Loucy (cell line): ENCODE results near the gene COG3.

Source experiments
- H2AFZ ChIP-seq: fragments of 200-600 bp; sonication (generic); 2 replicates; pipeline ENCODE4 v1.6.0; 2016; ENCODE audit warnings: antibody characterized with exemption, mild to moderate bottlenecking, low read length, moderate library complexity
- H3F3A ChIP-seq: fragments of 200-600 bp; 2 replicates; pipeline ENCODE4 v1.6.0; 2016; ENCODE audit warnings: antibody characterized with exemption, low read depth, mild to moderate bottlenecking
- H3K27me3 ChIP-seq: fragments of 200-600 bp; sonication (generic); 2 replicates; pipeline ENCODE4 v1.6.1; 2014; ENCODE audit warnings: low read length, mild to moderate bottlenecking; ENCODE audit not compliant: insufficient read depth, poor library complexity, severe bottlenecking
- H3K36me3 ChIP-seq: fragments of 200-600 bp; sonication (generic); 2 replicates; pipeline ENCODE4 v1.6.1; 2016; ENCODE audit warnings: low read length; ENCODE audit not compliant: insufficient read depth
- H3K4me1 ChIP-seq: fragments of 200-600 bp; sonication (generic); 2 replicates; pipeline ENCODE4 v1.5.1; 2014; ENCODE audit warnings: low read length, mild to moderate bottlenecking; ENCODE audit not compliant: insufficient read depth, poor library complexity, severe bottlenecking
- H3K4me2 ChIP-seq: fragments of 200-600 bp; sonication (generic); 2 replicates; pipeline ENCODE4 v1.6.0; 2014; ENCODE audit warnings: antibody characterized with exemption, low read length, low read depth, mild to moderate bottlenecking; ENCODE audit not compliant: poor library complexity, severe bottlenecking
- H3K4me3 ChIP-seq: fragments of 200-600 bp; sonication (generic); 2 replicates; pipeline ENCODE4 v1.5.1; 2014; ENCODE audit warnings: low read length, mild to moderate bottlenecking, mixed read lengths; ENCODE audit not compliant: poor library complexity, severe bottlenecking
- H3K79me2 ChIP-seq: fragments of 200-600 bp; sonication (generic); 2 replicates; pipeline ENCODE4 v1.6.1; 2014; ENCODE audit warnings: low read length; ENCODE audit not compliant: insufficient read depth
- H3K9ac ChIP-seq: fragments of 200-600 bp; sonication (generic); 2 replicates; pipeline ENCODE4 v1.6.0; 2014; ENCODE audit warnings: mild to moderate bottlenecking, low read depth, low read length, moderate library complexity; ENCODE audit not compliant: poor library complexity, severe bottlenecking
- H3K9me2 ChIP-seq: fragments of 200-600 bp; sonication (generic); replicated peaks from 2 replicates; pipeline ENCODE4 v1.6.1; 2016; ENCODE audit warnings: low read depth, low read length, mixed read lengths
- H3K9me3 ChIP-seq: fragments of 200-600 bp; sonication (generic); 2 replicates; pipeline ENCODE4 v1.6.1; 2014; ENCODE audit warnings: mild to moderate bottlenecking, antibody characterized with exemption, low read length, low read depth; ENCODE audit not compliant: insufficient read depth
- H4K20me1 ChIP-seq: fragments of 200-600 bp; sonication (generic); 2 replicates; pipeline ENCODE4 v1.6.0; 2014; ENCODE audit warnings: antibody characterized with exemption, low read length, mild to moderate bottlenecking; ENCODE audit not compliant: insufficient read depth, poor library complexity, severe bottlenecking
- CTCF ChIP-seq: fragments of 200-600 bp; sonication (generic); conservative IDR thresholded peaks from 2 replicates; pipeline ENCODE4 v1.5.1; 2014; ENCODE audit warnings: mild to moderate bottlenecking, antibody characterized with exemption, low read length
- EZH2phosphoT487 ChIP-seq: fragments of 200-600 bp; IDR thresholded peaks from 2 replicates; pipeline ENCODE4 v1.6.1; 2018; ENCODE audit warnings: antibody characterized with exemption, mild to moderate bottlenecking, moderate library complexity, borderline replicate concordance

Gene COG3

GRCh38 chr13:45575830-45576180 lies 111.1 kb downstream of the COG3 start:
- TF ChIP-seq CTCF (no peak), EZH2phosphoT487 (no peak)
- Histone ChIP-seq H3K4me3 (no peak overlapping the region), H3K4me1 (no peaks in the 10 kb centered on the region), H3K27me3 (no peaks in the 10 kb centered on the region), H3K79me2 (no peaks in the 10 kb centered on the region), H3K9me3 (no peaks in the 10 kb centered on the region), H4K20me1 (no peaks in the 10 kb centered on the region), H3K4me2 (no peak overlapping the region), H2AFZ (no peak overlapping the region), H3F3A (no peaks in the 10 kb centered on the region), H3K36me3 (no peaks in the 10 kb centered on the region), H3K9ac (no peak overlapping the region), H3K9me2 (no peaks in the 10 kb centered on the region)

GRCh38 chr13:45576466-45576865 lies 111.7 kb downstream of the COG3 start:
- Histone ChIP-seq H3K27me3 (no peaks in the 10 kb centered on the region), H3F3A (no peaks in the 10 kb centered on the region), H3K9me2 (no peaks in the 10 kb centered on the region), H3K4me2 (no peak overlapping the region), H3K9me3 (no peaks in the 10 kb centered on the region), H3K9ac (no peak overlapping the region), H4K20me1 (no peaks in the 10 kb centered on the region), H3K4me3 (no peak overlapping the region), H3K36me3 (no peaks in the 10 kb centered on the region), H2AFZ (no peak overlapping the region), H3K79me2 (no peaks in the 10 kb centered on the region), H3K4me1 (no peaks in the 10 kb centered on the region)
- TF ChIP-seq CTCF (no peak), EZH2phosphoT487 (no peak)

DNA sequence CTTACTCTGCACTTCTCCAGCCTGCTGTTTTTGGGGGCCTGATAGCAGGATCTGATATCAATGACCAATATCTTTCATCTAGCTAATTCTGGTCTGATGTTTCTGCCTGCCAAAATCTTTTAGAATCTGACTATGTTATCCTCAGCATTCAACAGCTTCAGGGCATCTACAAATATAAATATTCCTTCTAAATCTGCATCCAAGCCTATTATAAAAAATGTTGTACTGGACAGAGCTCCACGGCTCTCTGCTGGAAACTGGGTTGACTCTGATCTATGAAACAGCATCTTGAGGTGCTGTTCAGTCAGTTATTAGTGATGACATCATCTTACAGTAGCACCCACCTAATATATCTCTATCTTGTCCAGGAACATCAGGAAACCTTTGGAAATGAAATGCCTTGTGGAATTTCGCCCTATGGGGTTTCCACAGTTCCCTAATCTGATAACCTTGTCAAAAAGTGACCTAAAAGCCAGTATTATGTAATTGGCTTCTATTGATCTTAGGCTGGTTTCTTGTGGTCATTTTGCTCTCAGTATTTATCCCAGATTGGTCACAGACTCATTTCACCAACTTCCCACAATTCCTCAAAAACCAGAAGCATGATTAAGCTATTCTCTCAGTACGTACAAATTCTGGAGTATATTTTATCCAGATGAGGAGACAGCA lies 117.8 kb downstream of the COG3 start:
- H3K4me1 ChIP-seq = no peaks in the 10 kb centered on the region
- no peak for TF ChIP-seq EZH2phosphoT487
- no peak for TF ChIP-seq CTCF
- H3K79me2 ChIP-seq = no peaks in the 10 kb centered on the region
- no peak overlapping the region for H3K4me2 ChIP-seq
- H2AFZ ChIP-seq = no peak overlapping the region
- no peaks in the 10 kb centered on the region for H3K9me3 ChIP-seq
- H4K20me1 ChIP-seq = no peaks in the 10 kb centered on the region
- H3K9ac ChIP-seq = no peak overlapping the region
- no peaks in the 10 kb centered on the region for H3K27me3 ChIP-seq
- H3K9me2 ChIP-seq = no peaks in the 10 kb centered on the region
- no peaks in the 10 kb centered on the region for H3F3A ChIP-seq
- H3K4me3 ChIP-seq = no peak overlapping the region
- H3K36me3 ChIP-seq = no peaks in the 10 kb centered on the region
